GM12874 (cell line): ENCODE data around the gene SLC5A10.

Experiments used
- TF ChIP-seq, protein P1 (sequence below): IDR thresholded peaks from 2 replicates; pipeline ENCODE4 v1.5.1; 2011; ENCODE audit warnings: low read depth, mild to moderate bottlenecking, control low read depth, low read length, moderate library complexity; ENCODE audit not compliant: insufficient read depth

SLC5A10 gene

DNA sequence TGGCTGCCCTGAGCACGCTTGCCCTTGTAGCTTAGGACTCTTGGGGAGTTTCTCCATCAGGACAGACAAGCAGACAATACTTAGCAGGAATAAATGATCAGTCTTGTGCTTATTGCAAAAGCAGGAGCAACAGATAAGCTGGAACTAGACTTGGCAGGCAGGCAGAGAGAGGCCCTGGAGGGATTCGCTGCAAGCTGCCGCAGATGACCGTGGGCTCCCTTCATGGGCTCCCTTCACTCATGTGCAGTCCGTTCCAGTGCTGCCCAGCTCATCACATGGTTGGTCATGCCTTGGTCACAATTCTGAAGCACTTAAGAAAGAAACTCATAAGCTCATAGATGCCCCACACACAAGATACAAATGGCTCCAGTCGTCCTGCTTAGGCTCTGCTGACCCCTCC is 2.4 kb upstream of the SLC5A10 start:
- TF ChIP-seq, protein P1, sequence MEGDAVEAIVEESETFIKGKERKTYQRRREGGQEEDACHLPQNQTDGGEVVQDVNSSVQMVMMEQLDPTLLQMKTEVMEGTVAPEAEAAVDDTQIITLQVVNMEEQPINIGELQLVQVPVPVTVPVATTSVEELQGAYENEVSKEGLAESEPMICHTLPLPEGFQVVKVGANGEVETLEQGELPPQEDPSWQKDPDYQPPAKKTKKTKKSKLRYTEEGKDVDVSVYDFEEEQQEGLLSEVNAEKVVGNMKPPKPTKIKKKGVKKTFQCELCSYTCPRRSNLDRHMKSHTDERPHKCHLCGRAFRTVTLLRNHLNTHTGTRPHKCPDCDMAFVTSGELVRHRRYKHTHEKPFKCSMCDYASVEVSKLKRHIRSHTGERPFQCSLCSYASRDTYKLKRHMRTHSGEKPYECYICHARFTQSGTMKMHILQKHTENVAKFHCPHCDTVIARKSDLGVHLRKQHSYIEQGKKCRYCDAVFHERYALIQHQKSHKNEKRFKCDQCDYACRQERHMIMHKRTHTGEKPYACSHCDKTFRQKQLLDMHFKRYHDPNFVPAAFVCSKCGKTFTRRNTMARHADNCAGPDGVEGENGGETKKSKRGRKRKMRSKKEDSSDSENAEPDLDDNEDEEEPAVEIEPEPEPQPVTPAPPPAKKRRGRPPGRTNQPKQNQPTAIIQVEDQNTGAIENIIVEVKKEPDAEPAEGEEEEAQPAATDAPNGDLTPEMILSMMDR, result no peak

DNA sequence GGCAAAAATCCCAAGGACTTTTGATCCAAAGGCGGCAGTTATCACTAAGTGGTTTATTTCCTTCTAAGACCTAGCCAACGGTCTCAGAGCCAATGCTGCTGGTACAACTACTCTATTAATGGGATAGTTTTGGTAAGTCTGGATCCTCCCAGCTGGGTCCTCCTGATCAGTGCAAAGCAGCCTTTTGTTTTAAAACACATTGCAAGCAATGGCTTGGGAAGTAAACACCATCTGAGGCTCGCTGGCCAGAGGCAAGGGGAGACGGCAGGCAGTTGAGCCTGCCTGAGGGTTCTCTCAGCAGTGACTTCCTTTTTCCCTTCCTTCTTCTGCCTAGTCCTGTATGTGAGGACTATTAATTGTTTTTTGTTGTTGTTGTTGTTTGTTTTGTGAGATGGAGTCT is 1.6 kb upstream of the SLC5A10 start:
- TF ChIP-seq, protein P1, result no peak

GRCh38 chr17:18950944-18951905 is 740 bp upstream of the SLC5A10 start:
- TF ChIP-seq, protein P1, result no peak

- TF ChIP-seq, protein P1, result no peak
These were observed 1.3 kb downstream of the SLC5A10 start for GRCh38 chr17:18953231-18953728.

- TF ChIP-seq, protein P1, result no peak
These were observed 2.4 kb downstream of the SLC5A10 start for GRCh38 chr17:18954321-18954720.

- TF ChIP-seq, protein P1, result no peak
These were observed 3.0 kb downstream of the SLC5A10 start for GRCh38 chr17:18955009-18955408.

GRCh38 chr17:18956581-18956980 is 4.6 kb downstream of the SLC5A10 start:
- TF ChIP-seq, protein P1, result no peak
